HUES6 (cell line): ENCODE data around the gene ARL15.

Experiments
- H3K27ac ChIP-seq: 2 replicates; pipeline ENCODE4 v1.7.0; 2013; ENCODE audit warnings: low read depth, mild to moderate bottlenecking, low read length, inconsistent platforms
- H3K27me3 ChIP-seq: 2 replicates; pipeline ENCODE4 v1.6.1; 2013; ENCODE audit warnings: low read length; ENCODE audit not compliant: control insufficient read depth, insufficient read depth
- H3K36me3 ChIP-seq: 2 replicates; pipeline ENCODE4 v1.6.1; 2013; ENCODE audit warnings: low read length; ENCODE audit not compliant: control insufficient read depth, insufficient read depth
- H3K4me1 ChIP-seq: 2 replicates; pipeline ENCODE4 v1.6.1; 2013; ENCODE audit warnings: low read length; ENCODE audit not compliant: control insufficient read depth, insufficient read depth
- H3K4me3 ChIP-seq: 2 replicates; pipeline ENCODE4 v1.5.1; 2013; ENCODE audit warnings: low read depth, low read length
- H3K9ac ChIP-seq: one replicate; pipeline ENCODE4 v1.6.1; 2013; ENCODE audit warnings: mild to moderate bottlenecking, low read length
- H3K9me3 ChIP-seq: 2 replicates; pipeline ENCODE4 v1.6.1; 2013; ENCODE audit warnings: low read depth, low read length; ENCODE audit not compliant: control insufficient read depth, insufficient read depth

ARL15 gene

GRCh38 chr5:54284586-54284985 is 25.8 kb downstream of the ARL15 start:
- Histone ChIP-seq H3K9me3 (peaks cover 9% of the 10 kb centered on the region; the same call in 1 of the 2 replicates), H3K4me1 (peaks cover 7% of the 10 kb centered on the region; the same call in 1 of the 2 replicates), H3K27me3 (no peaks in the 10 kb centered on the region), H3K4me3 (no peak overlapping the region), H3K9ac (no peak overlapping the region), H3K27ac (no peak overlapping the region), H3K36me3 (no peaks in the 10 kb centered on the region)

- no peak overlapping the region for H3K27ac ChIP-seq
- H3K27me3 ChIP-seq: no peaks in the 10 kb centered on the region
- no peaks in the 10 kb centered on the region for H3K36me3 ChIP-seq
- H3K9me3 ChIP-seq: peaks cover 9% of the 10 kb centered on the region; the same call in 1 of the 2 replicates
- no peak overlapping the region for H3K9ac ChIP-seq
- no peak overlapping the region for H3K4me3 ChIP-seq
- peaks cover 13% of the 10 kb centered on the region for H3K4me1 ChIP-seq
These were observed 27.5 kb downstream of the ARL15 start for GRCh38 chr5:54282876-54283275.

- Histone ChIP-seq H3K27me3 (no peaks in the 10 kb centered on the region), H3K9ac (no peak overlapping the region), H3K4me1 (peaks cover 13% of the 10 kb centered on the region)
These were observed 28.2 kb downstream of the ARL15 start for GRCh38 chr5:54281960-54282692.

GRCh38 chr5:54279960-54280359 is 30.4 kb downstream of the ARL15 start:
- no peak overlapping the region for H3K27ac ChIP-seq
- peaks cover 9% of the 10 kb centered on the region; the same call in 1 of the 2 replicates for H3K9me3 ChIP-seq
- no peak overlapping the region for H3K9ac ChIP-seq
- H3K4me3 ChIP-seq: no peak overlapping the region
- H3K4me1 ChIP-seq: peaks cover 7% of the 10 kb centered on the region
- H3K36me3 ChIP-seq: no peaks in the 10 kb centered on the region
- H3K27me3 ChIP-seq: no peaks in the 10 kb centered on the region

More at GRCh38 chr5:54281960-54282692, 28.2 kb downstream of the ARL15 start:
- peaks cover 9% of the 10 kb centered on the region; the same call in 1 of the 2 replicates for H3K9me3 ChIP-seq
- no peak overlapping the region for H3K4me3 ChIP-seq
- H3K36me3 ChIP-seq: no peaks in the 10 kb centered on the region
- H3K27ac ChIP-seq: no peak overlapping the region

- Histone ChIP-seq H3K9me3 (peaks cover 9% of the 10 kb centered on the region; the same call in 1 of the 2 replicates), H3K27me3 (no peaks in the 10 kb centered on the region), H3K27ac (no peak overlapping the region), H3K36me3 (no peaks in the 10 kb centered on the region), H3K9ac (no peak overlapping the region), H3K4me3 (no peak overlapping the region), H3K4me1 (peaks cover 7% of the 10 kb centered on the region)
These were observed 31.2 kb downstream of the ARL15 start for GRCh38 chr5:54278979-54279717.

- Histone ChIP-seq H3K9me3 (peaks cover 9% of the 10 kb centered on the region; the same call in 1 of the 2 replicates), H3K27me3 (no peaks in the 10 kb centered on the region), H3K27ac (no peak overlapping the region)
These were observed 32.1 kb downstream of the ARL15 start for GRCh38 chr5:54278036-54278830.

GRCh38 chr5:54276048-54276447 is 34.3 kb downstream of the ARL15 start:
- H3K9ac ChIP-seq: no peak overlapping the region
- peaks cover 5% of the 10 kb centered on the region; the same call in 1 of the 2 replicates for H3K9me3 ChIP-seq
- peaks cover 14% of the 10 kb centered on the region for H3K4me1 ChIP-seq
- no peak overlapping the region for H3K27ac ChIP-seq
- no peaks in the 10 kb centered on the region for H3K27me3 ChIP-seq
- H3K4me3 ChIP-seq: no peak overlapping the region
- no peaks in the 10 kb centered on the region for H3K36me3 ChIP-seq

More at GRCh38 chr5:54278036-54278830, 32.1 kb downstream of the ARL15 start:
- no peaks in the 10 kb centered on the region for H3K36me3 ChIP-seq
- H3K9ac ChIP-seq: no peak overlapping the region
- H3K4me1 ChIP-seq: peaks cover 14% of the 10 kb centered on the region
- H3K4me3 ChIP-seq: no peak overlapping the region

DNA sequence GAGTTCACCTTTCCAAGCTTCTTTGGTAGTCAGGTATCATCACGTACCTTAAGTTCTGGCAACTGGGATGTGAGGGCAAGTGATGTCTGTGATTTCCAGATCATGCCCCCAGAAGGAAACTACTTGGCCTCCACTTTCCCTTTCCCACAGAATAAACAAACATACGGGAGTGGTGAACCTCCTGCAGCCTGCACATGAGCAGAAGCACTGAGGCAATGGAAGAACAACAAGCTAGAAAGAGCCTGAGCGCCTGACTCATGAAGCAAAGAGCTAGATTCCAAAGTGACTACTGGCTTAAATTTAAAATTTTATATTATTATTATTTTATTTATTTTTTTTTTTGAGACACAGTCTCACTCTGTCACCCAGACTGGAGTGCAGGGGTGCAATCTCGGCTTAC is 35.0 kb downstream of the ARL15 start:
- peaks cover 14% of the 10 kb centered on the region for H3K4me1 ChIP-seq
- no peaks in the 10 kb centered on the region for H3K27me3 ChIP-seq
- no peak overlapping the region for H3K27ac ChIP-seq
- H3K4me3 ChIP-seq: no peak overlapping the region
- no peak overlapping the region for H3K9ac ChIP-seq
- H3K9me3 ChIP-seq: peaks cover 5% of the 10 kb centered on the region; the same call in 1 of the 2 replicates
- H3K36me3 ChIP-seq: no peaks in the 10 kb centered on the region

GRCh38 chr5:54274944-54275343 is 35.4 kb downstream of the ARL15 start:
- Histone ChIP-seq H3K27me3 (no peaks in the 10 kb centered on the region), H3K27ac (no peak overlapping the region), H3K36me3 (no peaks in the 10 kb centered on the region), H3K9ac (no peak overlapping the region), H3K4me3 (no peak overlapping the region), H3K4me1 (peaks cover 14% of the 10 kb centered on the region), H3K9me3 (peaks cover 2% of the 10 kb centered on the region; the same call in 1 of the 2 replicates)

GRCh38 chr5:54273715-54274114 is 36.7 kb downstream of the ARL15 start:
- no peak overlapping the region for H3K4me3 ChIP-seq
- peaks cover 14% of the 10 kb centered on the region for H3K4me1 ChIP-seq
- H3K36me3 ChIP-seq: no peaks in the 10 kb centered on the region
- H3K9me3 ChIP-seq: no peaks in the 10 kb centered on the region
- H3K27ac ChIP-seq: no peak overlapping the region
- no peak overlapping the region for H3K9ac ChIP-seq
- H3K27me3 ChIP-seq: no peaks in the 10 kb centered on the region
